ENCODE data around the gene KLHL11.

Gene KLHL11

GRCh38 chr17:41864836-41865595, at the start of gene KLHL11:
TSS of gene KLHL11 (minus strand) at chr17:41865423. CDS start at chr17:41865370, 53 bp downstream.
- no peak for TF ChIP-seq CTCF (IDR thresholded peaks at IDR 0.05)

GRCh38 chr17:41915020-41915419, 49.8 kb upstream of the KLHL11 start:
- no peak for TF ChIP-seq CTCF (IDR thresholded peaks at IDR 0.05)

GRCh38 chr17:41914358-41914766, 49.1 kb upstream of the KLHL11 start:
- TF ChIP-seq CTCF (IDR thresholded peaks at IDR 0.05), result no peak

- no peak for TF ChIP-seq CTCF (IDR thresholded peaks at IDR 0.05)
These were observed 48.6 kb upstream of the KLHL11 start for GRCh38 chr17:41913798-41914197.

- no peak for TF ChIP-seq CTCF (IDR thresholded peaks at IDR 0.05)
These were observed 47.7 kb upstream of the KLHL11 start for GRCh38 chr17:41912925-41913324.

GRCh38 chr17:41910701-41911391, 45.6 kb upstream of the KLHL11 start:
- TF ChIP-seq CTCF (IDR thresholded peaks at IDR 0.05), result no peak

- no peak for TF ChIP-seq CTCF (IDR thresholded peaks at IDR 0.05)
These were observed 43.9 kb upstream of the KLHL11 start for GRCh38 chr17:41909088-41909487.
